HG03064 (cell line): Measurements from ENCODE around the gene FBN2.
"Not testable (repeated sequence)": the region's sequence is repeated elsewhere in the genome, so short reads cannot be mapped to it uniquely, and the experiment has no call there.

Source experiments
- ATAC-seq: cut with Tn5 transposase; IDR thresholded peaks from one replicate; pipeline ENCODE4 v1.9.1; 2021; ENCODE audit warnings: low read depth; ENCODE audit not compliant: unreplicated experiment

FBN2 gene

GRCh38 chr5:128483738-128484137, 54.3 kb downstream of the FBN2 start:
- no peak for ATAC-seq

DNA sequence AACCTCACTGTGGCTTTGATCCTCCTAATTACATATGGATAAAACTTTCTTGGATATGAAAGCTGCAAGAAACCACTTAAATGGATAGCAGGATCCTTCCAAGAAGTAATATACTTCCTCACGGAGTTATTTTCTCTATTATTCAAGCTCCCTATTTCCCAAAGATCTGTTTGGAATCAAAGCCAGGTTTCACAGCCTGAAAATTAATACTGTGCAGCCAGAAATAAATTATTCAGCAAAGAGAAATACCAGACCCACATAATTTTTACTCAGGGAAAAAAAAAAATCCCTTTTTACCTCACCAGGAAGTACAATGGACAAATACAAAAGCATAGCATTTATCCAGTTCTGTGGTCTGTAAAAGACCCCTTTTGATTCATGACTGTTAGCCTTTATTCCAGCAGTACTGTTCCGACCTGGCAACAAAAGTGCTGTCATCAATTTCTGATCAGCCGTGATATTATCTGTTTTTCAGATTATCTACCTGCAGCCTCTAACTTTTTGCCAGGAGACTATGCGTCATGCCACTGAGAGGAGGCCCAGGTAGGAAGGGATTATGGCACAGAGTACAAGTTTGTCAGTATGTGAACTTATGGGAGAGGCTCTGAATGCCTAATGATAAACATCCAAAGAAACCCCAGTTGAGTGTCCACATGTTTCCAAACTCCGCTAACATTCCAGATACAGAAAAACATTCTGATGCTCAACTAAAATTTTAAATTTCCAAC, 57.0 kb downstream of the FBN2 start:
- ATAC-seq: no peak

- ATAC-seq: no peak
Measured at GRCh38 chr5:128480158-128480557, 57.9 kb downstream of the FBN2 start.

GRCh38 chr5:128478386-128479368, 59.4 kb downstream of the FBN2 start:
- ATAC-seq: no peak

GRCh38 chr5:128477944-128478343, 60.1 kb downstream of the FBN2 start:
- ATAC-seq: no peak

GRCh38 chr5:128475693-128476092, 62.4 kb downstream of the FBN2 start:
- ATAC-seq: no peak

DNA sequence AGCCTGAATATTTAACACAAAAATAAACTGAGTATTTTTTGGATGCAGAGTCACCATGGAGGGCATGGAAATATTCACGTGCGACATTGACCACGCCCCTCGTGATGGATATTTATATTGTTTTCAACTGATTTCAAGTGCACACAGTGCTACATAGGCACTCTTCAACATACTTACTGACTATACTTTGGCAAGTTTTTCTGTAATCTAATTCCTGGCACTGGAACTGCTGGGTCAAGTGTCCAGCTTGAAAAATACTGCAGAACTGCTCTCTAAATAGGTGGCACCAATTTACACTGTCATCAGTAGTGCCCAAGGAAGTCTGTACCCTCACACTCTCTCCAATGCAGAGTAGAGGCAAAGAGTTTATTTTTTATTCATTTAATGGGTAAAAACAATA, 65.1 kb downstream of the FBN2 start:
- ATAC-seq: no peak

GRCh38 chr5:128472036-128472435, 66.0 kb downstream of the FBN2 start:
- no peak for ATAC-seq

- ATAC-seq: no peak
Measured at GRCh38 chr5:128470663-128471062, 67.4 kb downstream of the FBN2 start.

DNA sequence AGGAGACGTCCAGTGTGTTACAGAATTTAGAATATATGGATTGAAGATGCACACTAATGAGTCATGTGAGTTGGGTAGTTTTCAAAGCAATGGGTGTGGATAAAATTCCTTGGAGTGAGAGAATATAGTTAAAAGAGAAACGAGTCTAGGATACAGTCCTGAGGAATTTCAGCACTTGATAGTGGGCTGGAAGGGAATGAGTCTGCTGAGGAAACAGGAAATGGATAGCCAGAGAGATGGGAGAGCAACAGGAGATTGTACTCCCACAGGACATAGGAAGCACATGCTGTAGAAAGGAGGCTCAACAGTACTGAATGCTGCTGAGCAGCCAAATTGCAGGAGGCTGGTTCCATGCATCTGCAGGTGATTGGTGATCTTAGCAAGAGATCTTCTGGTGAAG, 68.1 kb downstream of the FBN2 start:
- no peak for ATAC-seq

DNA sequence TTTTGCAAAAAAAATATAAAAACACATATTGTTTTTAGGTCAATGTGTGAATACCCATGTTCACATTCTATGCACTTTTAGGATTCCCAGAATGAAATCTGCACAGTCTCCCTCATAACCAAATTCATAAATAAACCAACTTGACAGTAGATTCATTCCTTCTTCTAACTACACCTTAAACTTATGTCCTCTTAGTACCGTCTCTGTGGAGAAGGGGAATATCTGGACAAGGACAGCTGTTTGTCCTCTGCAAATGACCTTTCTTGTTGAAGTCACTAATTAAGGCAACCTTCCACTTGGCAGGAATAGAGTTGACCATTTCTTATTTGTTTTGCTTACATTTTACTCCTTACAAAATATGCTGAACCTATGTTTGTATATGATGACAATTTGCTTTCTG, 71.1 kb downstream of the FBN2 start:
- ATAC-seq: no peak

GRCh38 chr5:128466554-128466953, 71.5 kb downstream of the FBN2 start:
- ATAC-seq: no peak

DNA sequence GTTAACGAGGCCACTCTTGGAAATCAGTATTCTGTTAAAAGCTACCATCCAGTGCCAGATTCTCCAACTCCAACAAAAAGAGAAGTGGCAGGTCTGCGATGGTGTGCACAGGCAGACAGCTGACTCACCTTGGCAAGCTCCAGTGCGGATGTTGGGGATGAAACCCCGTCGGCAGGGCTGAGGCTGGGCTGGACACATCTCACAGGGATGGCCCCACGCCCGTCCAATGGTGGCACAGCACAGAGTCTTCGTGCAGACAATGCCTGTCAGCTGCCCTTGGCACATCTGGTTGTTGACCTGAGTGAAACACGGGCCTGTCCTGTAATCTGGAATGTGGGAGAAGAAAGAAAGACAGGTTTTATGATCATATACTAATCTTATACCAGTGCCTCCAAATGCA, 73.4 kb downstream of the FBN2 start:
- no peak for ATAC-seq

DNA sequence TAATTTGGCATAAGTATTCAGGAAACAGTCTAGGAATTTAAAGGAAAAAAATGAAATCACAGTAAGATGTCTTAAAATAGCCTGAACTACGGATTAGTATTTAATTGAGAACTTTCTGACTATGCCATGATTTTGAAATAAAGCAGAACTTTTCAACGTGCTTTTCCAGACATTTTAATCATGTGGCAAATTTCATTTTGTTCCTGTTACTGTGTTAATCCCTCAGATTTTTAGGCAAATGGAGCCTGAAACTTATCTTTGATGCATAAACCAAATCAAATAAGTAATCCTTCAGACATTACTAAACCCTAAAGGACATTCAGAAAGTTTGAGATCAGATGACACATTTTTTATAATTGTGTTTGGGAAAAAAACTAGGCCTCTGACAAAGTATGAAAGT, 75.7 kb downstream of the FBN2 start:
- no peak for ATAC-seq

GRCh38 chr5:128457147-128457915, 80.7 kb downstream of the FBN2 start:
- ATAC-seq: not testable (repeated sequence)

- no peak for ATAC-seq
Measured at GRCh38 chr5:128455841-128456361, 82.1 kb downstream of the FBN2 start.

DNA sequence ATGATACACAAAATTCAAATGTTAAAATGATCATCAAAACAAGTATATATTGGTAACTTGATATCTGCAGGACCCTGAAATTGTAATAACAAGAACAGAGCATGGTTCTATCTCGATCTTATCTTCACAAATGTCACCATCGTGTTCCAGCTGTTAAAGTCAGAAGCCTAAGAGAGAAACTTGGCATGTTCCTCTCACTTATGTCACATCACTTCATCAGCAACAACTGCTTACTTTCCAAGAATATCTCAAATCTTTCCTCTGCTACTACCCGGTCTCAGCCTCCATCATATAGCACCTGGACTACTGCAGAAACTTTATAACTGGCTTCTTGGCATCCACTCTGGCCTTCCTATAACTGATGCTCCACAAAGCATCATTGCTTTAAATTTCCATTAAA, 84.9 kb downstream of the FBN2 start:
- no peak for ATAC-seq

DNA sequence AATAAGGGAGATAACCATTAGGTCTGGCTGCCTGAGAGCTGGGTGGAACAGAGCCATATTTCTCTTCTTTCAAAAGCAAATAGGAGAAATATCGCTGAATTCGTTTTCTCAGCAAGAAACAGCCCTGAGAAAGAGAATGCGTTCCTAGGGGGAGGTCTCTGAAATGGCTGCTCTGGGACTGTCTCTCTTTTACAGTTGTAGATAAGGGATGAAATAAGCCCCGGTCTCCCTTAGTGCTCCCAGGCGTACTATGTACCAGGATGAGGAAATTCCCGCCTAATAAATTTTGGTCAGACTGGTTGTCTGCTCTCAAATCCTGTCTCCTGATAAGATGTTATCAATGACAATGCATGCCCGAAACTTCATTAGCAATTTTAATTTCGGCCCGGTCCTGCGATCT, 90.8 kb downstream of the FBN2 start:
- ATAC-seq: not testable (repeated sequence)

DNA sequence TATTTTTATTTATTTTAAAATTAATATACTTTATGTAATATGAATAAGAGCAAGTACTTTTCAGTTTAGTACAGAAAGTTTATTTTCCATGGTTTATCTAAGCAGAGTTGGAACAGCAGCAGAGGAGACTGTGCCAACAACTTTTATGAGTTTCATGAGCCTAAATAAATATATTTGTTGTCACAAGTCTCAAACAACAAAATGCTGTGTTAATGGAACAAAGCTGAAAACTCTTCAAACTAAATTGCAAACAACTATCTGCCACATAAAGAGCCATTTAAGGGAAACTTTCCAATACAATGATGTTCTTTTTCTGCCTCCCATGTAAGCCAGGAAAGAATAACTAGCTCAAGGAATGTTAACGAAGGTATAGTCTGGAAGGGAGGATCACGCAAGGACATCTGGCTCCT, 96.1 kb downstream of the FBN2 start:
- ATAC-seq: no peak

GRCh38 chr5:128441165-128441564, 96.9 kb downstream of the FBN2 start:
- no peak for ATAC-seq

- no peak for ATAC-seq
Measured at GRCh38 chr5:128436749-128437188, 101.3 kb downstream of the FBN2 start.
